ENCODE results near the gene MLST8.

GRCh38 chr16:2238838-2239675, 33.8 kb downstream of the MLST8 start:
- TF ChIP-seq, protein P1, sequence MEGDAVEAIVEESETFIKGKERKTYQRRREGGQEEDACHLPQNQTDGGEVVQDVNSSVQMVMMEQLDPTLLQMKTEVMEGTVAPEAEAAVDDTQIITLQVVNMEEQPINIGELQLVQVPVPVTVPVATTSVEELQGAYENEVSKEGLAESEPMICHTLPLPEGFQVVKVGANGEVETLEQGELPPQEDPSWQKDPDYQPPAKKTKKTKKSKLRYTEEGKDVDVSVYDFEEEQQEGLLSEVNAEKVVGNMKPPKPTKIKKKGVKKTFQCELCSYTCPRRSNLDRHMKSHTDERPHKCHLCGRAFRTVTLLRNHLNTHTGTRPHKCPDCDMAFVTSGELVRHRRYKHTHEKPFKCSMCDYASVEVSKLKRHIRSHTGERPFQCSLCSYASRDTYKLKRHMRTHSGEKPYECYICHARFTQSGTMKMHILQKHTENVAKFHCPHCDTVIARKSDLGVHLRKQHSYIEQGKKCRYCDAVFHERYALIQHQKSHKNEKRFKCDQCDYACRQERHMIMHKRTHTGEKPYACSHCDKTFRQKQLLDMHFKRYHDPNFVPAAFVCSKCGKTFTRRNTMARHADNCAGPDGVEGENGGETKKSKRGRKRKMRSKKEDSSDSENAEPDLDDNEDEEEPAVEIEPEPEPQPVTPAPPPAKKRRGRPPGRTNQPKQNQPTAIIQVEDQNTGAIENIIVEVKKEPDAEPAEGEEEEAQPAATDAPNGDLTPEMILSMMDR (IDR thresholded peaks at IDR 0.05; ENCODE audit: low read depth, low read length, missing input control), result no peak
- no peak for TF ChIP-seq GABPA (IDR thresholded peaks at IDR 0.05 in 1 of 2, conservative IDR thresholded peaks at IDR 0.05 in 1 of 2)
- TF ChIP-seq, protein P2, sequence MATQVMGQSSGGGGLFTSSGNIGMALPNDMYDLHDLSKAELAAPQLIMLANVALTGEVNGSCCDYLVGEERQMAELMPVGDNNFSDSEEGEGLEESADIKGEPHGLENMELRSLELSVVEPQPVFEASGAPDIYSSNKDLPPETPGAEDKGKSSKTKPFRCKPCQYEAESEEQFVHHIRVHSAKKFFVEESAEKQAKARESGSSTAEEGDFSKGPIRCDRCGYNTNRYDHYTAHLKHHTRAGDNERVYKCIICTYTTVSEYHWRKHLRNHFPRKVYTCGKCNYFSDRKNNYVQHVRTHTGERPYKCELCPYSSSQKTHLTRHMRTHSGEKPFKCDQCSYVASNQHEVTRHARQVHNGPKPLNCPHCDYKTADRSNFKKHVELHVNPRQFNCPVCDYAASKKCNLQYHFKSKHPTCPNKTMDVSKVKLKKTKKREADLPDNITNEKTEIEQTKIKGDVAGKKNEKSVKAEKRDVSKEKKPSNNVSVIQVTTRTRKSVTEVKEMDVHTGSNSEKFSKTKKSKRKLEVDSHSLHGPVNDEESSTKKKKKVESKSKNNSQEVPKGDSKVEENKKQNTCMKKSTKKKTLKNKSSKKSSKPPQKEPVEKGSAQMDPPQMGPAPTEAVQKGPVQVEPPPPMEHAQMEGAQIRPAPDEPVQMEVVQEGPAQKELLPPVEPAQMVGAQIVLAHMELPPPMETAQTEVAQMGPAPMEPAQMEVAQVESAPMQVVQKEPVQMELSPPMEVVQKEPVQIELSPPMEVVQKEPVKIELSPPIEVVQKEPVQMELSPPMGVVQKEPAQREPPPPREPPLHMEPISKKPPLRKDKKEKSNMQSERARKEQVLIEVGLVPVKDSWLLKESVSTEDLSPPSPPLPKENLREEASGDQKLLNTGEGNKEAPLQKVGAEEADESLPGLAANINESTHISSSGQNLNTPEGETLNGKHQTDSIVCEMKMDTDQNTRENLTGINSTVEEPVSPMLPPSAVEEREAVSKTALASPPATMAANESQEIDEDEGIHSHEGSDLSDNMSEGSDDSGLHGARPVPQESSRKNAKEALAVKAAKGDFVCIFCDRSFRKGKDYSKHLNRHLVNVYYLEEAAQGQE (IDR thresholded peaks at IDR 0.05), result no peak
- no peak for TF ChIP-seq JUND (IDR thresholded peaks at IDR 0.05)
- TF ChIP-seq TAF1 (conservative IDR thresholded peaks at IDR 0.05), result no peak
- TF ChIP-seq SP1 (IDR thresholded peaks at IDR 0.05), result no peak
- TF ChIP-seq MAX (IDR thresholded peaks at IDR 0.05), result no peak
- TF ChIP-seq, protein P3, sequence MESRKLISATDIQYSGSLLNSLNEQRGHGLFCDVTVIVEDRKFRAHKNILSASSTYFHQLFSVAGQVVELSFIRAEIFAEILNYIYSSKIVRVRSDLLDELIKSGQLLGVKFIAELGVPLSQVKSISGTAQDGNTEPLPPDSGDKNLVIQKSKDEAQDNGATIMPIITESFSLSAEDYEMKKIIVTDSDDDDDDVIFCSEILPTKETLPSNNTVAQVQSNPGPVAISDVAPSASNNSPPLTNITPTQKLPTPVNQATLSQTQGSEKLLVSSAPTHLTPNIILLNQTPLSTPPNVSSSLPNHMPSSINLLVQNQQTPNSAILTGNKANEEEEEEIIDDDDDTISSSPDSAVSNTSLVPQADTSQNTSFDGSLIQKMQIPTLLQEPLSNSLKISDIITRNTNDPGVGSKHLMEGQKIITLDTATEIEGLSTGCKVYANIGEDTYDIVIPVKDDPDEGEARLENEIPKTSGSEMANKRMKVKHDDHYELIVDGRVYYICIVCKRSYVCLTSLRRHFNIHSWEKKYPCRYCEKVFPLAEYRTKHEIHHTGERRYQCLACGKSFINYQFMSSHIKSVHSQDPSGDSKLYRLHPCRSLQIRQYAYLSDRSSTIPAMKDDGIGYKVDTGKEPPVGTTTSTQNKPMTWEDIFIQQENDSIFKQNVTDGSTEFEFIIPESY (IDR thresholded peaks at IDR 0.05), result no peak
- no peak for TF ChIP-seq HNF4A (conservative IDR thresholded peaks at IDR 0.05)
- TF ChIP-seq YY1 (IDR thresholded peaks at IDR 0.05), result no peak
- no peak for TF ChIP-seq ATF3 (IDR thresholded peaks at IDR 0.05)
- TF ChIP-seq RAD21 (IDR thresholded peaks at IDR 0.05), result no peak
- TF ChIP-seq FOXA2 (IDR thresholded peaks at IDR 0.05), result no peak
- TF ChIP-seq FOXA1 (IDR thresholded peaks at IDR 0.05), result no peak

Data from liver (tissue), 3 donors.